Stimulated activated naive B cell treated with anti-CD40 and anti-IgM and Interleukin-4, amounts not matched to agents 10 μg/mL and 1 μg/mL and 100 μg/mL, for 72 hours (primary cell): ENCODE measurements around the gene IL1B.
A peak's percentile ranks its signal among the peaks of the same experiment; 100 is the strongest.

Source experiments
- ATAC-seq, 2 donors: fragments of 150-1000 bp; cut with Tn5 transposase; replicated peaks; 2 replicates each; pipeline ENCODE4 v1.10.0; 2021; ENCODE audit warnings: moderate library complexity in 1 of 2
- DNase-seq: peaks from one replicate; pipeline ENCODE4 v3.0.0; 2021
- H3K27ac Mint-ChIP-seq: one replicate; pipeline ENCODE4 v1.8.0; 2022; ENCODE audit warnings: mild to moderate bottlenecking, mixed read lengths
- H3K27me3 Mint-ChIP-seq, 2 donors: one replicate each; pipeline ENCODE4 v1.8.0; 2022; ENCODE audit warnings: mixed read lengths in 2 of 2
- H3K36me3 Mint-ChIP-seq, 2 donors: one replicate each; pipeline ENCODE4 v1.8.0; 2022; ENCODE audit warnings: mixed read lengths in 2 of 2, mild to moderate bottlenecking in 1 of 2
- H3K4me1 Mint-ChIP-seq, 2 donors: one replicate each; pipeline ENCODE4 v1.8.0; 2022; ENCODE audit warnings: mixed read lengths in 2 of 2, mild to moderate bottlenecking in 1 of 2
- H3K4me3 Mint-ChIP-seq, 2 donors: one replicate each; pipeline ENCODE4 v1.8.0; 2022; ENCODE audit warnings: mild to moderate bottlenecking in 2 of 2, mixed read lengths in 2 of 2, moderate library complexity in 1 of 2
- H3K9me3 Mint-ChIP-seq, 2 donors: one replicate each; pipeline ENCODE4 v1.8.0; 2022; ENCODE audit warnings: mixed read lengths in 2 of 2, mild to moderate bottlenecking in 1 of 2

The IL1B gene

GRCh38 chr2:112836695-112837117 lies at the start of gene IL1B:
TSS of gene IL1B (minus strand) at chr2:112836779. CDS start at chr2:112836229, 550 bp downstream.
- Mint-ChIP-seq H3K27ac (peak within 1 kb of the TSS; percentile 1), H3K27me3 (peaks cover 0 to 3% of the 10 kb centered on the region in 2 donors), H3K36me3 (no peaks in the 10 kb centered on the region), H3K9me3 (no peaks in the 10 kb centered on the region), H3K4me3 (peak within 1 kb of the TSS; percentile 30 to 60), H3K4me1 (peaks cover 43 to 60% of the 10 kb centered on the region in 2 donors)
- ATAC-seq (peak; percentile 35 to 55), DNase-seq (no peak)

GRCh38 chr2:112886291-112886690 lies 49.7 kb upstream of the IL1B start:
- ATAC-seq: no peak
- H3K4me3 Mint-ChIP-seq: no peak overlapping the region

GRCh38 chr2:112885506-112885902 lies 48.9 kb upstream of the IL1B start:
- Mint-ChIP-seq H3K36me3 (no peaks in the 10 kb centered on the region), H3K27ac (no peak overlapping the region), H3K4me1 (peaks cover 15 to 23% of the 10 kb centered on the region in 2 donors), H3K4me3 (no peak overlapping the region), H3K9me3 (no peaks in the 10 kb centered on the region), H3K27me3 (no peaks in the 10 kb centered on the region)
- DNase-seq (no peak), ATAC-seq (no peak)

More at GRCh38 chr2:112886291-112886690, 49.7 kb upstream of the IL1B start:
- no peaks in the 10 kb centered on the region for H3K9me3 Mint-ChIP-seq
- H3K4me1 Mint-ChIP-seq: peaks cover 8 to 15% of the 10 kb centered on the region in 2 donors
- H3K27me3 Mint-ChIP-seq: no peaks in the 10 kb centered on the region
- H3K27ac Mint-ChIP-seq: no peak overlapping the region
- no peak for DNase-seq
- H3K36me3 Mint-ChIP-seq: no peaks in the 10 kb centered on the region

GRCh38 chr2:112884869-112885505 lies 48.4 kb upstream of the IL1B start:
- no peaks in the 10 kb centered on the region for H3K27me3 Mint-ChIP-seq

GRCh38 chr2:112883669-112884068 lies 47.1 kb upstream of the IL1B start:
- peaks cover 27 to 41% of the 10 kb centered on the region in 2 donors for H3K4me1 Mint-ChIP-seq
- no peaks in the 10 kb centered on the region for H3K9me3 Mint-ChIP-seq
- H3K4me3 Mint-ChIP-seq: no peak overlapping the region
- ATAC-seq: no peak
- H3K27me3 Mint-ChIP-seq: peaks cover 0 to 6% of the 10 kb centered on the region in 2 donors
- no peak overlapping the region for H3K27ac Mint-ChIP-seq
- H3K36me3 Mint-ChIP-seq: no peaks in the 10 kb centered on the region
- DNase-seq: no peak

More at GRCh38 chr2:112884869-112885505, 48.4 kb upstream of the IL1B start:
- H3K27ac Mint-ChIP-seq: no peak overlapping the region
- peak; percentile 56 to 62 for ATAC-seq
- no peaks in the 10 kb centered on the region for H3K9me3 Mint-ChIP-seq
- H3K36me3 Mint-ChIP-seq: no peaks in the 10 kb centered on the region
- peaks cover 20 to 28% of the 10 kb centered on the region in 2 donors for H3K4me1 Mint-ChIP-seq
- DNase-seq: peak; percentile 65
- no peak overlapping the region for H3K4me3 Mint-ChIP-seq

- H3K4me1 Mint-ChIP-seq: peaks cover 27 to 42% of the 10 kb centered on the region in 2 donors
- peak; percentile 62 for DNase-seq
- peaks cover 0 to 6% of the 10 kb centered on the region in 2 donors for H3K27me3 Mint-ChIP-seq
- peak overlapping the region; percentile 87 for H3K27ac Mint-ChIP-seq
- H3K4me3 Mint-ChIP-seq: peak overlapping the region in 1 of 2 donors; percentile 39
- no peaks in the 10 kb centered on the region for H3K9me3 Mint-ChIP-seq
- no peaks in the 10 kb centered on the region for H3K36me3 Mint-ChIP-seq
- peak; percentile 94 to 96 for ATAC-seq
Measured at GRCh38 chr2:112881217-112881985, 44.8 kb upstream of the IL1B start.

- H3K9me3 Mint-ChIP-seq: no peaks in the 10 kb centered on the region
- DNase-seq (peak; percentile 20), ATAC-seq (peak; percentile 55 to 61)
- no peaks in the 10 kb centered on the region for H3K36me3 Mint-ChIP-seq
- H3K4me1 Mint-ChIP-seq: peaks cover 27 to 42% of the 10 kb centered on the region in 2 donors
- H3K27ac Mint-ChIP-seq: peak overlapping the region; percentile 87
- H3K27me3 Mint-ChIP-seq: peaks cover 0 to 6% of the 10 kb centered on the region in 2 donors
- H3K4me3 Mint-ChIP-seq: peak overlapping the region; percentile 8 to 41
Measured at GRCh38 chr2:112880696-112881095, 44.1 kb upstream of the IL1B start.

- peaks cover 27 to 40% of the 10 kb centered on the region in 2 donors for H3K4me1 Mint-ChIP-seq
- no peak for DNase-seq
- H3K4me3 Mint-ChIP-seq: peak overlapping the region; percentile 8 to 41
- H3K27me3 Mint-ChIP-seq: peaks cover 0 to 6% of the 10 kb centered on the region in 2 donors
- ATAC-seq: peak; percentile 28 to 30
- H3K9me3 Mint-ChIP-seq: no peaks in the 10 kb centered on the region
- peak overlapping the region; percentile 87 for H3K27ac Mint-ChIP-seq
- no peaks in the 10 kb centered on the region for H3K36me3 Mint-ChIP-seq
Measured at GRCh38 chr2:112880091-112880531, 43.5 kb upstream of the IL1B start.

- DNase-seq (no peak), ATAC-seq (no peak)
- Mint-ChIP-seq H3K9me3 (no peaks in the 10 kb centered on the region), H3K36me3 (no peaks in the 10 kb centered on the region), H3K4me1 (peaks cover 24 to 35% of the 10 kb centered on the region in 2 donors), H3K27me3 (peaks cover 0 to 6% of the 10 kb centered on the region in 2 donors), H3K4me3 (no peak overlapping the region), H3K27ac (peak overlapping the region; percentile 87)
Measured at GRCh38 chr2:112879491-112880041, 43.0 kb upstream of the IL1B start.

- H3K9me3 Mint-ChIP-seq: peaks cover 0 to 2% of the 10 kb centered on the region in 2 donors
- H3K4me1 Mint-ChIP-seq: peaks cover 22 to 33% of the 10 kb centered on the region in 2 donors
- no peak overlapping the region for H3K4me3 Mint-ChIP-seq
- H3K27me3 Mint-ChIP-seq: peaks cover 0 to 6% of the 10 kb centered on the region in 2 donors
- no peak for ATAC-seq
- no peaks in the 10 kb centered on the region for H3K36me3 Mint-ChIP-seq
- no peak for DNase-seq
- H3K27ac Mint-ChIP-seq: no peak overlapping the region
Measured at GRCh38 chr2:112877423-112877822, 40.8 kb upstream of the IL1B start.

- ATAC-seq (no peak), DNase-seq (no peak)
- Mint-ChIP-seq H3K9me3 (peaks cover 0 to 2% of the 10 kb centered on the region in 2 donors), H3K36me3 (no peaks in the 10 kb centered on the region), H3K27me3 (peaks cover 0 to 6% of the 10 kb centered on the region in 2 donors), H3K4me1 (peaks cover 22 to 33% of the 10 kb centered on the region in 2 donors), H3K27ac (no peak overlapping the region), H3K4me3 (no peak overlapping the region)
Measured at GRCh38 chr2:112876971-112877361, 40.4 kb upstream of the IL1B start.

- H3K9me3 Mint-ChIP-seq: peaks cover 0 to 2% of the 10 kb centered on the region in 2 donors
- H3K4me3 Mint-ChIP-seq: no peak overlapping the region
- peaks cover 20 to 28% of the 10 kb centered on the region in 2 donors for H3K4me1 Mint-ChIP-seq
- ATAC-seq (no peak), DNase-seq (no peak)
- no peak overlapping the region for H3K27ac Mint-ChIP-seq
- peaks cover 0 to 6% of the 10 kb centered on the region in 2 donors for H3K27me3 Mint-ChIP-seq
- no peaks in the 10 kb centered on the region for H3K36me3 Mint-ChIP-seq
Measured at GRCh38 chr2:112876257-112876970, 39.8 kb upstream of the IL1B start.

- H3K9me3 Mint-ChIP-seq: peaks cover 0 to 2% of the 10 kb centered on the region in 2 donors
- no peak for DNase-seq
- H3K4me1 Mint-ChIP-seq: peaks cover 0 to 8% of the 10 kb centered on the region in 2 donors
- peaks cover 12 to 21% of the 10 kb centered on the region in 2 donors for H3K27me3 Mint-ChIP-seq
- no peak overlapping the region for H3K4me3 Mint-ChIP-seq
- H3K36me3 Mint-ChIP-seq: no peaks in the 10 kb centered on the region
- no peak overlapping the region for H3K27ac Mint-ChIP-seq
- no peak for ATAC-seq
Measured at GRCh38 chr2:112870841-112871835, 34.6 kb upstream of the IL1B start.
